GM12873 (cell line): Measurements from ENCODE around the gene POLR2B.

Experiments used
- CTCF ChIP-seq: IDR thresholded peaks from 2 replicates; pipeline ENCODE4 v1.5.1; 2012; ENCODE audit warnings: low read depth, mild to moderate bottlenecking, moderate library complexity, low read length, control low read depth; ENCODE audit not compliant: insufficient read depth; ENCODE audit errors: missing control alignments

Gene POLR2B

DNA sequence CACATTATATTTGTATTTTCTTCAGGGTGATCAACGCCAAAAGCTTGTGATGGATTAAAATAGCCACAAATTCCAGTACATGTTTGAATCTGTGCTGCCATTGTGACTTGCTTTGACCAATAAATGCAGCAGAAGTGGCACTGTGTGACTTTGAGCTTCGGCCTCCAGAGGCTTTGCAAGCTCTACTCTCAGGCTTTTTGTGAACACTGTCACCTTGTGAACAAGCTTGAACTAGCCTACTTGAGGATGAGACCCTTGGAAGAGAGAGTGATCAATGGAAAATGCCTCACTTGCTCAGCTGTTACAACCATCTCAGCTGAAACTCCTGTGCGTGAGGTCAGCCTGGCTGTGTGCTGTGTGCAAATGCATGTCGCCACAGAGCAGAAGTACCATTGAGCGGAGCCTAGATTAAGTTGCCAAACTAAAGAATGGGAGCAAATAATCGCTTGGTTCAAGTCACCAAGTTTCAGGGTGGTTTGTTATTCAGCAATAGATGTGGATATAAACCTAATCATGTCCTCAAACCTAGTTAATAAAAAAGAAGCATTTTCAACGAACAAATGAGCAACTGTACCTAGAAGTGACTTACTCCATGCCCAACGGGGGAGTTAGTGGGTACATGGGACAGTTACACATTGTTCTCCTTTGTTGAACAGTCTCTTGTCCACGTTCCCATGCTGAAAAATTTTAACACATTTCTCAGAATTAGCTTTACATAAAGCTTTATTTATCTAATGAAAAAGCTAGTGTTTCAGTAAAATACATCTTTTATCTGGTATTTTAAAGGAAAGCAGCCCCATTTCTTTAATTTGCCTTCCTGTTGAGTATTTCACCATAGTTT is 24.8 kb upstream of the POLR2B start:
- TF ChIP-seq CTCF = no peak

- TF ChIP-seq CTCF = no peak
Observed at GRCh38 chr4:56958111-56958517, 20.6 kb upstream of the POLR2B start.

DNA sequence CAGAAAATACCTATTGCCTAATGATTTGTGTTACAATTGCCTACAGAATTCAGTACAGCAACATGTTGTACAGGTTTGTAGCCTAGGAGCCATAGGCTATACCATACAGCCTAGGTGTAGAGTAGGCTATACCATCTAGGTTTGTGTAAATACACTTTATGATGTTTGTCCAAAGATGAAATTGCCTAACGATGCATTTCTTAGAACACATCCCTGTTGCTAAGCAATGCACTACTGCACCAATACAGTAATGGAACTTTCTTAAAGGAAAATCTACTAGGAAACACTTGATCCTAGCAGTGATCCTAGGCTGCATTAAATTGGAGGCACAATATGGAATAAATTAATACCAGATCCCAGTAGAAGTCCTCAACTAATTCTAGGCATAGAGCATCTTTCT is 19.6 kb upstream of the POLR2B start:
- no peak for TF ChIP-seq CTCF

DNA sequence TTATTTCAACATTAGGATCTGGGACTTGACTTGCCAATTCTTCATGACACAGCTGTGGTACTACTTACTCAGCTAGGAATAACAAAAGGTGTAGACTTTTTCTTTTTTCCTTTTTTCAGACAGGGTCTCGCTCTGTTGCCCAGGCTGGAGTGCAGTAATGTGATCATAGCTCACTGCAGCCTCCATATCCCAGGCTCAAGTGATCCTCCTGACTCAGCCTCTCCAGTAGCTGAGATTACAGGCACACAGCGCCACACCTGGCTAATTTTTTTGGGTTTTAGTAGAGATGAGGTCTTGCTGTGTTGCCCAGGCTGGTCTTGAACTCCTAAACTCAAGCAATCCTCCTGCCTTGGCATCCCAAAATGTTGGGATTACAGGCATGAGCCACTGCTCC is 17.6 kb upstream of the POLR2B start:
- no peak for TF ChIP-seq CTCF

GRCh38 chr4:56971383-56971782 is 7.3 kb upstream of the POLR2B start:
- TF ChIP-seq CTCF = no peak

DNA sequence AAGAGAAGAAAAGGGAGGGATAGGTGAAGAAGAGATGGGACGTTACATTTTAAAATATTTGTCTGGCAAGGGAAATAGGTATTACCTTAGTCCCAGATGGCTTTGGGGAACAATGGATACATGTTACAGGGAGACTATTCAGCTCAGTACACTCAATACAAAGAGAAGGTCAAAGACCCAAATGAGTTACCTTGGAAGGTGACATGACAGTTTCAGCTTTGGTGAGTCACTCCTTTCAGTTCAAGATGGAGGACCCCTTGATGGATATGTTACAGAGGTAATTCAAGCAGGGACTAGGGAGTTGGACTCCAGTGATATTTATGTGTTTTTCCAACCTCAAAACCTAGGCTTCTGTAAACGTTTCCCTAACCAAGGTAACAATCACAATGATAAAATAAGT is 6.3 kb upstream of the POLR2B start:
- TF ChIP-seq CTCF = no peak

DNA sequence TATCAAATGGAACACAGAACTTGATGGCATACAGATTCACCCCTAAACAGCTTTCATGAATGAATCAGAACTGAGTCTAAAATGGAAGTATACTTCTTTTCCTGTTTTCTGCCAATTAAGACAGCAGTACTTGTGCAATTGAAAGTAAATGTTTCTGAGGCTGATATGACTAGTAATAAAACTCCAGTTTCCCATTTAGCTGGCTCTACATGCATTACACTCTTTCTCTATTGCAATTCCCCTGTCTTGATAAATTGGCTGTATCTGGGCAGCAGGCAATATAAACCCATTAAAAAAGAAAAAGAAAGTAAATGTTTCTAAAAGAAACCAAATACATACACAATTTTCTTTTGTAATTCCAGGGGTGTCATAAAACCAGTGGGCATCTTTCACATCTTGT is 5.9 kb upstream of the POLR2B start:
- TF ChIP-seq CTCF = no peak
